ENCODE results near the gene RALGPS1. TPM values are rescaled to one million over a fixed set of nuclear protein-coding genes. Genes with fewer than 3 reads are reported as not detected.

Gene RALGPS1
- total and polyA plus RNA-seq, 2 experiments from 2014 or later = 13.1 to 22.1 TPM

GRCh38 chr9:127229691-127230417, 315.3 kb downstream of the RALGPS1 start:
- DNase-seq (ENCODE audit: low spot score) = no peak
- 90% methylated on average over 4 of the region's 4 CpGs for WGBS (ENCODE audit: low lambda C conversion rate, missing lambda C conversion rate)
- no peaks in the 10 kb centered on the region for H3K9me3 ChIP-seq (ENCODE audit: low read depth)
- no peaks in the 10 kb centered on the region for H3K36me3 ChIP-seq (replicated peaks; ENCODE audit: insufficient read depth, low read depth)
- H4K20me1 ChIP-seq (ENCODE audit: insufficient read depth, poor library complexity, severe bottlenecking) = no peaks in the 10 kb centered on the region
- no peak overlapping the region for H3K27ac ChIP-seq
- no peak overlapping the region for H3K4me2 ChIP-seq
- TF ChIP-seq EZH2phosphoT487 (IDR thresholded peaks at IDR 0.05; ENCODE audit: low read depth, severe bottlenecking, unreplicated experiment) = no peak
- no peak for TF ChIP-seq EZH2 (IDR thresholded peaks at IDR 0.05; ENCODE audit: borderline replicate concordance)
- TF ChIP-seq CTCF (IDR thresholded peaks at IDR 0.05; ENCODE audit: poor library complexity) = no peak
- no peaks in the 10 kb centered on the region for H3K4me1 ChIP-seq (ENCODE audit: insufficient read depth)
- H3K79me2 ChIP-seq = no peaks in the 10 kb centered on the region
- H3K4me3 ChIP-seq = no peak overlapping the region
- H3K27me3 ChIP-seq = no peaks in the 10 kb centered on the region
- H3K9me2 ChIP-seq (replicated peaks; ENCODE audit: insufficient read depth) = no peaks in the 10 kb centered on the region
- H2AFZ ChIP-seq = no peak overlapping the region

GRCh38 chr9:127231666-127232065, 317.1 kb downstream of the RALGPS1 start:
- no peaks in the 10 kb centered on the region for H3K9me3 ChIP-seq (ENCODE audit: low read depth)
- no peak overlapping the region for H3K27ac ChIP-seq
- H3K9me2 ChIP-seq (replicated peaks; ENCODE audit: insufficient read depth) = no peaks in the 10 kb centered on the region
- no peaks in the 10 kb centered on the region for H3K4me1 ChIP-seq (ENCODE audit: insufficient read depth)
- no peak overlapping the region for H3K4me3 ChIP-seq
- WGBS (ENCODE audit: low lambda C conversion rate, missing lambda C conversion rate) = 76% methylated on average over 3 of the region's 3 CpGs
- H3K27me3 ChIP-seq = no peaks in the 10 kb centered on the region
- peaks cover 3% of the 10 kb centered on the region for H3K79me2 ChIP-seq
- TF ChIP-seq EZH2phosphoT487 (IDR thresholded peaks at IDR 0.05; ENCODE audit: low read depth, severe bottlenecking, unreplicated experiment) (no peak), EZH2 (IDR thresholded peaks at IDR 0.05; ENCODE audit: borderline replicate concordance) (no peak), CTCF (IDR thresholded peaks at IDR 0.05; ENCODE audit: poor library complexity) (no peak)
- DNase-seq (ENCODE audit: low spot score) = no peak
- H3K36me3 ChIP-seq (replicated peaks; ENCODE audit: insufficient read depth, low read depth) = no peaks in the 10 kb centered on the region
- no peaks in the 10 kb centered on the region for H4K20me1 ChIP-seq (ENCODE audit: insufficient read depth, poor library complexity, severe bottlenecking)
- H2AFZ ChIP-seq = no peak overlapping the region
- H3K4me2 ChIP-seq = no peak overlapping the region

GRCh38 chr9:127232833-127233549, 318.4 kb downstream of the RALGPS1 start:
- 96% methylated on average over 4 of the region's 4 CpGs for WGBS (ENCODE audit: low lambda C conversion rate, missing lambda C conversion rate)
- H3K4me2 ChIP-seq = no peak overlapping the region
- H3K79me2 ChIP-seq = peaks cover 3% of the 10 kb centered on the region
- no peaks in the 10 kb centered on the region for H4K20me1 ChIP-seq (ENCODE audit: insufficient read depth, poor library complexity, severe bottlenecking)
- no peaks in the 10 kb centered on the region for H3K27me3 ChIP-seq
- DNase-seq (ENCODE audit: low spot score) = no peak
- H3K4me3 ChIP-seq = no peak overlapping the region
- no peaks in the 10 kb centered on the region for H3K36me3 ChIP-seq (replicated peaks; ENCODE audit: insufficient read depth, low read depth)
- TF ChIP-seq CTCF (IDR thresholded peaks at IDR 0.05; ENCODE audit: poor library complexity) (no peak), EZH2phosphoT487 (IDR thresholded peaks at IDR 0.05; ENCODE audit: low read depth, severe bottlenecking, unreplicated experiment) (no peak)
- no peak overlapping the region for H2AFZ ChIP-seq
- H3K4me1 ChIP-seq (ENCODE audit: insufficient read depth) = no peaks in the 10 kb centered on the region
- H3K9me3 ChIP-seq (ENCODE audit: low read depth) = no peaks in the 10 kb centered on the region
- H3K27ac ChIP-seq = no peak overlapping the region
- no peaks in the 10 kb centered on the region for H3K9me2 ChIP-seq (replicated peaks; ENCODE audit: insufficient read depth)
